GM21529 (cell line): ENCODE measurements around the gene MAT1A.
"Not testable (repeated sequence)": the region's sequence is repeated elsewhere in the genome, so short reads cannot be mapped to it uniquely, and the experiment has no call there.

Experiments
- ATAC-seq: cut with Tn5 transposase; IDR thresholded peaks from one replicate; pipeline ENCODE4 v1.9.1; 2021; ENCODE audit not compliant: unreplicated experiment

The MAT1A gene

GRCh38 chr10:80265740-80266512 is 23.5 kb downstream of the MAT1A start:
- no peak for ATAC-seq

- no peak for ATAC-seq
Measured at GRCh38 chr10:80264081-80265056, 25.1 kb downstream of the MAT1A start.

GRCh38 chr10:80261316-80262030 is 28.0 kb downstream of the MAT1A start:
- ATAC-seq = no peak

GRCh38 chr10:80260295-80261243 is 28.9 kb downstream of the MAT1A start:
- peak; percentile 56 for ATAC-seq

GRCh38 chr10:80259405-80259871 is 30.0 kb downstream of the MAT1A start:
- no peak for ATAC-seq

- ATAC-seq = not testable (repeated sequence)
Measured at GRCh38 chr10:80256798-80257197, 32.7 kb downstream of the MAT1A start.

- ATAC-seq = not testable (repeated sequence)
Measured at GRCh38 chr10:80254726-80255125, 34.7 kb downstream of the MAT1A start.

- peak; percentile 25 for ATAC-seq
Measured at GRCh38 chr10:80253963-80254271, 35.5 kb downstream of the MAT1A start.

GRCh38 chr10:80253266-80253962 is 36.0 kb downstream of the MAT1A start:
- ATAC-seq = peak; percentile 81

GRCh38 chr10:80252296-80252887 is 37.1 kb downstream of the MAT1A start:
- no peak for ATAC-seq

GRCh38 chr10:80251703-80252280 is 37.7 kb downstream of the MAT1A start:
- ATAC-seq = not testable (repeated sequence)

GRCh38 chr10:80250399-80250798 is 39.1 kb downstream of the MAT1A start:
- peak; percentile 34 for ATAC-seq

- ATAC-seq = not testable (repeated sequence)
Measured at GRCh38 chr10:80249906-80250305, 39.6 kb downstream of the MAT1A start.

GRCh38 chr10:80247611-80248010 is 41.8 kb downstream of the MAT1A start:
- ATAC-seq = not testable (repeated sequence)

- not testable (repeated sequence) for ATAC-seq
Measured at GRCh38 chr10:80244371-80244770, 45.1 kb downstream of the MAT1A start.

- ATAC-seq = not testable (repeated sequence)
Measured at GRCh38 chr10:80242341-80242740, 47.1 kb downstream of the MAT1A start.

GRCh38 chr10:80236457-80236856 is 53.0 kb downstream of the MAT1A start:
- not testable (repeated sequence) for ATAC-seq
